Activated naive CD8-positive, alpha-beta T cell treated with anti-CD3 and anti-CD28 coated beads, Interleukin-2, amount 10 ng/mL, durations not matched to agents 7 days and 5 days (primary cell): ENCODE measurements around the gene MT1E. TPM values are rescaled to one million over a fixed set of nuclear protein-coding genes. Genes with fewer than 3 reads are reported as not detected.
"Not testable (repeated sequence)": the region's sequence is repeated elsewhere in the genome, so short reads cannot be mapped to it uniquely, and the experiment has no call there.

Experiments
- ATAC-seq: fragments of 150-1000 bp; cut with Tn5 transposase; one replicate; pipeline ENCODE4 v1.10.0; 2021; ENCODE audit warnings: low read depth, moderate library complexity
- POLR2A ChIA-PET: fragments of 350-600 bp; sonication (Branson Sonifier 250); formaldehyde crosslinking; loops from one replicate; lab custom pipeline; 2021; ENCODE audit warnings: antibody characterized with exemption; lab: Charles Lee
- DNase-seq: peaks from one replicate; pipeline ENCODE4 v3.0.0; 2021
- H3K27ac Mint-ChIP-seq: one replicate; pipeline ENCODE4 v1.8.0; 2022; ENCODE audit warnings: mild to moderate bottlenecking, mixed read lengths
- H3K27me3 Mint-ChIP-seq: one replicate; pipeline ENCODE4 v1.8.0; 2022; ENCODE audit warnings: mild to moderate bottlenecking, moderate library complexity, mixed read lengths
- H3K36me3 Mint-ChIP-seq: one replicate; pipeline ENCODE4 v1.8.0; 2021; ENCODE audit warnings: mild to moderate bottlenecking, mixed read lengths
- H3K4me1 Mint-ChIP-seq: one replicate; pipeline ENCODE4 v1.8.0; 2021; ENCODE audit warnings: mixed read lengths
- H3K4me3 Mint-ChIP-seq: one replicate; pipeline ENCODE4 v1.8.0; 2022; ENCODE audit warnings: mild to moderate bottlenecking, moderate library complexity, mixed read lengths
- H3K9me3 Mint-ChIP-seq: one replicate; pipeline ENCODE4 v1.8.0; 2021; ENCODE audit warnings: mixed read lengths
- total RNA-seq, 2 experiments: library from RNA; stranded (reverse); gene quantifications; one replicate each; pipeline ENCODE4 v1.2.3, GENCODE V29; 2021

MT1E gene
- total RNA-seq, 2 experiments from 2014 or later: 32.6 to 36.4 TPM

- not testable (repeated sequence) for H3K27ac Mint-ChIP-seq, ATAC-seq
- POLR2A ChIA-PET: interaction anchor here (0.6 kb wide), 1 partner anchor 8 kb away, joined by 4 read pairs; no protein-coding TSS in a partner anchor
Measured at GRCh38 chr16:56621665-56622445, 3.7 kb upstream of the MT1E start.

GRCh38 chr16:56623184-56623583, 2.4 kb upstream of the MT1E start:
- H3K27me3 Mint-ChIP-seq: peaks cover 25% of the 10 kb centered on the region
- not testable (repeated sequence) for H3K9me3 Mint-ChIP-seq, H3K4me3 Mint-ChIP-seq, DNase-seq, H3K27ac Mint-ChIP-seq, ATAC-seq, H3K36me3 Mint-ChIP-seq
- POLR2A ChIA-PET: interaction anchor here (1.3 to 1.8 kb wide), 2 partner anchors 14 to 79 kb away, joined by 3 to 12 read pairs; partner anchors contain the start of gene MT2A
- H3K4me1 Mint-ChIP-seq: peaks cover 21% of the 10 kb centered on the region

More at GRCh38 chr16:56621665-56622445, 3.7 kb upstream of the MT1E start:
- Mint-ChIP-seq H3K27me3 (peaks cover 24% of the 10 kb centered on the region), H3K4me1 (peaks cover 28% of the 10 kb centered on the region)
- H3K4me3 Mint-ChIP-seq, DNase-seq, H3K9me3 Mint-ChIP-seq, H3K36me3 Mint-ChIP-seq: not testable (repeated sequence)

- POLR2A ChIA-PET: interaction anchor here (1.3 to 1.8 kb wide), 2 partner anchors 15 to 78 kb away, joined by 3 to 12 read pairs; partner anchors contain the start of gene MT2A
- H3K4me3 Mint-ChIP-seq: no peak overlapping the region
- peaks cover 20% of the 10 kb centered on the region for H3K27me3 Mint-ChIP-seq
- DNase-seq (no peak), ATAC-seq (no peak)
- peaks cover 4% of the 10 kb centered on the region for H3K36me3 Mint-ChIP-seq
- H3K4me1 Mint-ChIP-seq: peaks cover 19% of the 10 kb centered on the region
- H3K27ac Mint-ChIP-seq: no peak overlapping the region
- H3K9me3 Mint-ChIP-seq: no peaks in the 10 kb centered on the region
Measured at GRCh38 chr16:56623637-56624036, 1.9 kb upstream of the MT1E start.

- peaks cover 17% of the 10 kb centered on the region for H3K4me1 Mint-ChIP-seq
- POLR2A ChIA-PET: interaction anchor here (0.7 to 2.2 kb wide), 19 partner anchors 9 to 92 kb away, joined by 3 to 22 read pairs (median 4); partner anchors contain the start of genes MT1X and MT2A
Measured at GRCh38 chr16:56625943-56626654, 518 bp downstream of the MT1E start.

GRCh38 chr16:56626685-56627084, 1.1 kb downstream of the MT1E start:
- H3K4me1 Mint-ChIP-seq: peaks cover 17% of the 10 kb centered on the region
- H3K27me3 Mint-ChIP-seq: peaks cover 32% of the 10 kb centered on the region
- no peaks in the 10 kb centered on the region for H3K9me3 Mint-ChIP-seq
- no peak overlapping the region for H3K27ac Mint-ChIP-seq
- peak overlapping the region; percentile 94 for H3K4me3 Mint-ChIP-seq
- peaks cover 4% of the 10 kb centered on the region for H3K36me3 Mint-ChIP-seq
- ATAC-seq (no peak), DNase-seq (no peak)
- POLR2A ChIA-PET: interaction anchor here (1.6 to 1.9 kb wide), 2 partner anchors 10 to 12 kb away, joined by 5 to 6 read pairs; no protein-coding TSS in a partner anchor

More at GRCh38 chr16:56625943-56626654, 518 bp downstream of the MT1E start:
- Mint-ChIP-seq H3K36me3 (peaks cover 4% of the 10 kb centered on the region), H3K27ac (peak overlapping the region; percentile 91), H3K9me3 (no peaks in the 10 kb centered on the region), H3K4me3 (peak overlapping the region; percentile 94), H3K27me3 (peaks cover 26% of the 10 kb centered on the region)
- ATAC-seq: peak; percentile 46
- DNase-seq: no peak

GRCh38 chr16:56628486-56629350, 3.1 kb downstream of the MT1E start:
- peaks cover 47% of the 10 kb centered on the region for H3K27me3 Mint-ChIP-seq
- peaks cover 20% of the 10 kb centered on the region for H3K4me1 Mint-ChIP-seq
- peak overlapping the region; percentile 6 for H3K4me3 Mint-ChIP-seq
- H3K9me3 Mint-ChIP-seq: no peaks in the 10 kb centered on the region
- POLR2A ChIA-PET: no interaction called here
- no peak overlapping the region for H3K27ac Mint-ChIP-seq
- ATAC-seq: no peak
- H3K36me3 Mint-ChIP-seq: peaks cover 2% of the 10 kb centered on the region
- no peak for DNase-seq

GRCh38 chr16:56629531-56629930, 4.0 kb downstream of the MT1E start:
- POLR2A ChIA-PET: interaction anchor here (1.9 kb wide), 1 partner anchor 14 kb away, joined by 6 read pairs; no protein-coding TSS in a partner anchor

GRCh38 chr16:56630134-56630533, 4.6 kb downstream of the MT1E start:
- Mint-ChIP-seq H3K4me1 (peaks cover 21% of the 10 kb centered on the region), H3K4me3 (no peak overlapping the region), H3K9me3 (no peaks in the 10 kb centered on the region), H3K27me3 (peaks cover 53% of the 10 kb centered on the region), H3K36me3 (peaks cover 2% of the 10 kb centered on the region), H3K27ac (no peak overlapping the region)
- ATAC-seq (no peak), DNase-seq (no peak)
- POLR2A ChIA-PET: interaction anchor here (1.9 kb wide), 1 partner anchor 13 kb away, joined by 6 read pairs; no protein-coding TSS in a partner anchor

More at GRCh38 chr16:56629531-56629930, 4.0 kb downstream of the MT1E start:
- no peak for ATAC-seq
- H3K4me3 Mint-ChIP-seq: no peak overlapping the region
- no peak overlapping the region for H3K27ac Mint-ChIP-seq
- peaks cover 52% of the 10 kb centered on the region for H3K27me3 Mint-ChIP-seq
- peaks cover 20% of the 10 kb centered on the region for H3K4me1 Mint-ChIP-seq
- peaks cover 2% of the 10 kb centered on the region for H3K36me3 Mint-ChIP-seq
- no peaks in the 10 kb centered on the region for H3K9me3 Mint-ChIP-seq
- DNase-seq: no peak

- H3K36me3 Mint-ChIP-seq: peaks cover 2% of the 10 kb centered on the region
- H3K4me1 Mint-ChIP-seq: peaks cover 20% of the 10 kb centered on the region
- no peaks in the 10 kb centered on the region for H3K9me3 Mint-ChIP-seq
- H3K27me3 Mint-ChIP-seq: peaks cover 56% of the 10 kb centered on the region
- DNase-seq: no peak
- no peak for ATAC-seq
- POLR2A ChIA-PET: interaction anchor here (1.9 kb wide), 1 partner anchor 12 kb away, joined by 6 read pairs; no protein-coding TSS in a partner anchor
- no peak overlapping the region for H3K27ac Mint-ChIP-seq
- no peak overlapping the region for H3K4me3 Mint-ChIP-seq
Measured at GRCh38 chr16:56631197-56631596, 5.6 kb downstream of the MT1E start.

GRCh38 chr16:56631832-56632155, 6.2 kb downstream of the MT1E start:
- peaks cover 2% of the 10 kb centered on the region for H3K36me3 Mint-ChIP-seq
- peaks cover 62% of the 10 kb centered on the region for H3K27me3 Mint-ChIP-seq
- no peak for DNase-seq
- no peak for ATAC-seq
- peaks cover 24% of the 10 kb centered on the region for H3K4me1 Mint-ChIP-seq
- H3K27ac Mint-ChIP-seq: no peak overlapping the region
- H3K4me3 Mint-ChIP-seq: peak overlapping the region; percentile 64
- POLR2A ChIA-PET: no interaction called here
- no peaks in the 10 kb centered on the region for H3K9me3 Mint-ChIP-seq

GRCh38 chr16:56632156-56632847, 6.7 kb downstream of the MT1E start, which contains the start of gene MT1M:
MT1M (plus strand) TSS chr16:56632659; CDS start chr16:56632732, 73 bp downstream.
- DNase-seq (peak; percentile 44), ATAC-seq (peak; percentile 31)
- POLR2A ChIA-PET: no interaction called here
- Mint-ChIP-seq H3K27me3 (peaks cover 67% of the 10 kb centered on the region), H3K4me1 (peaks cover 24% of the 10 kb centered on the region), H3K36me3 (no peaks in the 10 kb centered on the region), H3K27ac (no peak within 1 kb of the TSS), H3K4me3 (peak within 1 kb of the TSS; percentile 64), H3K9me3 (no peaks in the 10 kb centered on the region)

GRCh38 chr16:56632848-56633365, 7.3 kb downstream of the MT1E start:
- H3K4me1 Mint-ChIP-seq: peaks cover 29% of the 10 kb centered on the region
- H3K4me3 Mint-ChIP-seq: peak overlapping the region; percentile 60
- no peaks in the 10 kb centered on the region for H3K36me3 Mint-ChIP-seq
- DNase-seq (no peak), ATAC-seq (no peak)
- H3K27me3 Mint-ChIP-seq: peaks cover 71% of the 10 kb centered on the region
- no peaks in the 10 kb centered on the region for H3K9me3 Mint-ChIP-seq
- H3K27ac Mint-ChIP-seq: no peak overlapping the region
- POLR2A ChIA-PET: no interaction called here
